NCI-H510A (cell line): ENCODE measurements around the gene APBA2.
"Not testable (repeated sequence)": the region's sequence is repeated elsewhere in the genome, so short reads cannot be mapped to it uniquely, and the experiment has no call there.

Source experiments
- DNase-seq: peaks from one replicate; lab custom pipeline; 2025; lab: John Stamatoyannopoulos, UW

APBA2 gene

GRCh38 chr15:29037997-29038705 lies 152.4 kb downstream of the APBA2 start:
- DNase-seq = no peak

- no peak for DNase-seq
These were observed 153.9 kb downstream of the APBA2 start for GRCh38 chr15:29039466-29040369.

GRCh38 chr15:29040370-29040751 lies 154.6 kb downstream of the APBA2 start:
- no peak for DNase-seq

GRCh38 chr15:29043736-29044502 lies 158.1 kb downstream of the APBA2 start:
- DNase-seq = no peak

- DNase-seq = no peak
These were observed 158.7 kb downstream of the APBA2 start for GRCh38 chr15:29044503-29044901.

- not testable (repeated sequence) for DNase-seq
These were observed 159.4 kb downstream of the APBA2 start for GRCh38 chr15:29045161-29045560.

- no peak for DNase-seq
These were observed 159.9 kb downstream of the APBA2 start for GRCh38 chr15:29045717-29046116.

GRCh38 chr15:29046281-29046810 lies 160.6 kb downstream of the APBA2 start:
- no peak for DNase-seq

- DNase-seq = no peak
These were observed 161.2 kb downstream of the APBA2 start for GRCh38 chr15:29046977-29047376.

GRCh38 chr15:29048011-29048410 lies 162.2 kb downstream of the APBA2 start:
- DNase-seq = no peak

- DNase-seq = no peak
These were observed 165.1 kb downstream of the APBA2 start for GRCh38 chr15:29050870-29051269.

GRCh38 chr15:29051422-29051821 lies 165.6 kb downstream of the APBA2 start:
- no peak for DNase-seq

GRCh38 chr15:29053006-29053405 lies 167.2 kb downstream of the APBA2 start:
- no peak for DNase-seq

GRCh38 chr15:29053661-29054131 lies 167.9 kb downstream of the APBA2 start:
- DNase-seq = no peak

GRCh38 chr15:29054171-29055045 lies 168.6 kb downstream of the APBA2 start:
- DNase-seq = no peak

GRCh38 chr15:29055876-29056275 lies 170.1 kb downstream of the APBA2 start:
- no peak for DNase-seq

- no peak for DNase-seq
These were observed 171.2 kb downstream of the APBA2 start for GRCh38 chr15:29056839-29057450.

- no peak for DNase-seq
These were observed 172.1 kb downstream of the APBA2 start for GRCh38 chr15:29057856-29058255.

GRCh38 chr15:29058903-29059539 lies 173.2 kb downstream of the APBA2 start:
- no peak for DNase-seq
